Measurements from ENCODE around the gene ID3. TPM values are rescaled to one million over a fixed set of nuclear protein-coding genes. Genes with fewer than 3 reads are reported as not detected.

Gene ID3
- total RNA-seq, 1 experiment from 2014 or later = 119 TPM

DNA sequence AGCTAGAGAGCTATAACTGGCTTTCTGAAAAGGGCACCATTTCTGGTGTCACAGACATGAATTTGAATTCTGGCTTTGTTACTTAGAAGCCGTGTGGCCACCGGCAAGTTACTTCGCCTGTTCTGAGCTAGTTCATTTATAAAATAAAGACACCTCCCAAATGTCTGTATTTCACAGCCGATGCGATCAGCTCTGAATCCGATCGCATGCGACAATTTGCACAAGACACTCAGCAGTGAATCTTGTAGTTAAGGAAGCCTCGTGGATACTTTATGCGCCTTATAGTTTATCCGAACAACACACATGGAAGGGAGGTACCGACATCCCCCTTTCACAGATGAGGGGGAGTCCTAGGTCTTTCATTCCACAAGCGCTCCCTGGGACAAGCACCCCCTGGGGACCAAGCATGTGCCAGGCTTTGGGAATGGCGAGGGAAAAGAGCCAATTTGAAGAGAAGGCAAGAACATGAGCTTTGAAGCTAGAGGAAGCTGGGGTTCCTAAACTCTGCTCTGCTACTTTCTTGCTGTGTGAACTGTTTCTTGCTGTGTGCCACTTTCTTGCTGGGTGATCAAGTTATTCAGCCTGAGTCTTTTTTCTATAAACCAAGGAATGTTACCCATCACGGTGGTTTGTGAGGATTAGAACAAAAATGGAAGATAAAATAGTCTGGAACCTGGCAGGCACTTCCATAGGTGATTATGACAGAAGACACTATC is 3.9 kb downstream of the ID3 start:
- no peak overlapping the region for H3K18ac ChIP-seq (ENCODE audit: insufficient read length, low read depth, low read length)
- no peak overlapping the region for H2BK5ac ChIP-seq (ENCODE audit: insufficient read length, low read length)
- no peak overlapping the region for H2AK5ac ChIP-seq (ENCODE audit: insufficient read length, low read length)
- H3K27me3 ChIP-seq (ENCODE audit: insufficient read depth, low read length) = no peaks in the 10 kb centered on the region
- H3K23me2 ChIP-seq (ENCODE audit: insufficient read length, low read depth, low read length, poor library complexity, severe bottlenecking) = peaks cover 29% of the 10 kb centered on the region
- no peak overlapping the region for H4K5ac ChIP-seq (ENCODE audit: insufficient read length, low read depth, low read length)
- H3K4me1 ChIP-seq (ENCODE audit: insufficient read depth, low read length) = peaks cover 5% of the 10 kb centered on the region; the same call in 1 of the 2 replicates
- no peak overlapping the region for H4K8ac ChIP-seq (replicated peaks; ENCODE audit: insufficient read length, low read depth, low read length)
- no peaks in the 10 kb centered on the region; a peak in 1 of 5 replicates for H3K9me3 Mint-ChIP-seq
- no peak overlapping the region; the same call in 1 of the 2 replicates for H3K4ac ChIP-seq (ENCODE audit: low read depth, low read length)
- H3K4me1 Mint-ChIP-seq = peaks cover 64 to 73% of the 10 kb centered on the region in 2 experiments
- peak overlapping the region; percentile 64 for H3K9ac ChIP-seq (ENCODE audit: extremely low read depth, insufficient read length, low read length)
- H4K91ac ChIP-seq (ENCODE audit: insufficient read length, low read depth, low read length) = no peak overlapping the region
- H3K4me2 ChIP-seq (ENCODE audit: insufficient read depth, insufficient read length, low read length) = peak overlapping the region; percentile 49
- peak; percentile 57 for DNase-seq
- TF ChIP-seq, protein P1, sequence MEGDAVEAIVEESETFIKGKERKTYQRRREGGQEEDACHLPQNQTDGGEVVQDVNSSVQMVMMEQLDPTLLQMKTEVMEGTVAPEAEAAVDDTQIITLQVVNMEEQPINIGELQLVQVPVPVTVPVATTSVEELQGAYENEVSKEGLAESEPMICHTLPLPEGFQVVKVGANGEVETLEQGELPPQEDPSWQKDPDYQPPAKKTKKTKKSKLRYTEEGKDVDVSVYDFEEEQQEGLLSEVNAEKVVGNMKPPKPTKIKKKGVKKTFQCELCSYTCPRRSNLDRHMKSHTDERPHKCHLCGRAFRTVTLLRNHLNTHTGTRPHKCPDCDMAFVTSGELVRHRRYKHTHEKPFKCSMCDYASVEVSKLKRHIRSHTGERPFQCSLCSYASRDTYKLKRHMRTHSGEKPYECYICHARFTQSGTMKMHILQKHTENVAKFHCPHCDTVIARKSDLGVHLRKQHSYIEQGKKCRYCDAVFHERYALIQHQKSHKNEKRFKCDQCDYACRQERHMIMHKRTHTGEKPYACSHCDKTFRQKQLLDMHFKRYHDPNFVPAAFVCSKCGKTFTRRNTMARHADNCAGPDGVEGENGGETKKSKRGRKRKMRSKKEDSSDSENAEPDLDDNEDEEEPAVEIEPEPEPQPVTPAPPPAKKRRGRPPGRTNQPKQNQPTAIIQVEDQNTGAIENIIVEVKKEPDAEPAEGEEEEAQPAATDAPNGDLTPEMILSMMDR (conservative IDR thresholded peaks at IDR 0.05) = no peak; the same call in 2 of the 3 replicates
- H2AFZ ChIP-seq (ENCODE audit: low read length) = no peak overlapping the region
- no peaks in the 10 kb centered on the region for H3K79me1 ChIP-seq (ENCODE audit: insufficient read depth, low read depth, low read length, poor library complexity, severe bottlenecking)
- H2BK20ac ChIP-seq (ENCODE audit: low read depth, low read length, poor library complexity, severe bottlenecking) = no peak overlapping the region
- H2BK120ac ChIP-seq (ENCODE audit: low read depth, low read length, poor library complexity, severe bottlenecking) = no peak overlapping the region
- peaks cover 11 to 20% (median 13%) of the 10 kb centered on the region in 3 experiments; a peak in 6 of 7 replicates for H3K36me3 Mint-ChIP-seq (ENCODE audit: insufficient read depth in 1 of 3, low read depth in 3 of 3)
- no peak overlapping the region for H3K23ac ChIP-seq (ENCODE audit: insufficient read length, low read depth, low read length)
- H3K9me3 ChIP-seq (ENCODE audit: control insufficient read depth, low read depth, low read length) = no peaks in the 10 kb centered on the region
- peak overlapping the region; percentile 54 for H3K27ac ChIP-seq (ENCODE audit: insufficient read length, low read depth, low read length)
- peak overlapping the region; percentile 94 to 99 (median 97) for H3K27ac Mint-ChIP-seq
- WGBS (ENCODE audit: extremely low coverage, insufficient read length, low lambda C conversion rate) = no CpG with 5 or more reads among the region's 15 CpGs
- H3K14ac ChIP-seq (ENCODE audit: insufficient read depth, low read length) = 0 out of 2 replicates have a peak overlapping the region, but pooled peaks have one; percentile 31
- H2BK12ac ChIP-seq (ENCODE audit: insufficient read length, low read depth, low read length) = no peak overlapping the region
- H3K79me2 ChIP-seq (ENCODE audit: insufficient read depth, low read length) = peaks cover 7% of the 10 kb centered on the region; the same call in 1 of the 2 replicates
- H3K4me3 Mint-ChIP-seq = peak overlapping the region; percentile 86 to 91
- H4K20me1 ChIP-seq (ENCODE audit: control insufficient read depth, insufficient read depth, insufficient read length) = no peaks in the 10 kb centered on the region
- H3K27me3 Mint-ChIP-seq (ENCODE audit: low read depth) = peaks cover 39% of the 10 kb centered on the region
- no peak overlapping the region for H3K56ac ChIP-seq (ENCODE audit: insufficient read length, low read depth, low read length)
- H2BK15ac ChIP-seq (ENCODE audit: low read depth, low read length) = no peak overlapping the region
- no peak overlapping the region for H3T11ph ChIP-seq (ENCODE audit: low read length)
